ACC112 (cell line): ENCODE data around the gene FBLN2.

Source experiments
- H2AFZ ChIP-seq: fragments of 200-600 bp; sonication (generic); one replicate; pipeline ENCODE4 v1.6.0; 2017; ENCODE audit warnings: antibody characterized with exemption, low read length; ENCODE audit not compliant: unreplicated experiment
- H3K27ac ChIP-seq: fragments of 200-600 bp; sonication (generic); 2 replicates; pipeline ENCODE4 v1.5.1; 2014; ENCODE audit warnings: low read depth, mild to moderate bottlenecking, antibody characterized with exemption, low read length, moderate library complexity
- H3K27me3 ChIP-seq: fragments of 200-600 bp; sonication (generic); 2 replicates; pipeline ENCODE4 v1.6.1; 2014; ENCODE audit warnings: mild to moderate bottlenecking, antibody characterized with exemption, low read length, moderate library complexity, mixed read lengths; ENCODE audit not compliant: insufficient read depth
- H3K36me3 ChIP-seq: fragments of 200-600 bp; sonication (generic); 2 replicates; pipeline ENCODE4 v1.6.1; 2016; ENCODE audit warnings: mild to moderate bottlenecking, antibody characterized with exemption, low read length, moderate library complexity, mixed read lengths; ENCODE audit not compliant: insufficient read depth
- H3K4me1 ChIP-seq: fragments of 200-600 bp; sonication (generic); one replicate; pipeline ENCODE4 v1.6.1; 2016; ENCODE audit warnings: low read length, mixed read lengths; ENCODE audit not compliant: insufficient read depth, unreplicated experiment, control insufficient read depth
- H3K4me3 ChIP-seq: fragments of 200-600 bp; sonication (generic); 2 replicates; pipeline ENCODE4 v1.5.1; 2014; ENCODE audit warnings: mild to moderate bottlenecking, low read depth, low read length
- H3K79me2 ChIP-seq: fragments of 200-600 bp; sonication (generic); one replicate; pipeline ENCODE4 v1.6.0; 2016; ENCODE audit warnings: low read length; ENCODE audit not compliant: control insufficient read depth, unreplicated experiment, insufficient read depth

Gene FBLN2

GRCh38 chr3:13587442-13587841, 38.5 kb downstream of the FBLN2 start:
- no peaks in the 10 kb centered on the region for H3K79me2 ChIP-seq
- H3K27ac ChIP-seq, result no peak overlapping the region
- no peaks in the 10 kb centered on the region for H3K36me3 ChIP-seq
- H3K4me3 ChIP-seq, result no peak overlapping the region
- H3K27me3 ChIP-seq, result no peaks in the 10 kb centered on the region
- no peaks in the 10 kb centered on the region for H3K4me1 ChIP-seq
- no peak overlapping the region for H2AFZ ChIP-seq

GRCh38 chr3:13588221-13588701, 39.3 kb downstream of the FBLN2 start:
- Histone ChIP-seq H3K79me2 (no peaks in the 10 kb centered on the region), H3K4me1 (no peaks in the 10 kb centered on the region), H3K27me3 (no peaks in the 10 kb centered on the region), H2AFZ (no peak overlapping the region), H3K4me3 (no peak overlapping the region), H3K36me3 (no peaks in the 10 kb centered on the region), H3K27ac (no peak overlapping the region)

- Histone ChIP-seq H3K4me1 (no peaks in the 10 kb centered on the region), H3K4me3 (no peak overlapping the region), H2AFZ (no peak overlapping the region), H3K27me3 (no peaks in the 10 kb centered on the region), H3K79me2 (no peaks in the 10 kb centered on the region), H3K36me3 (no peaks in the 10 kb centered on the region), H3K27ac (no peak overlapping the region)
These were observed 40.1 kb downstream of the FBLN2 start for GRCh38 chr3:13588993-13589392.

DNA sequence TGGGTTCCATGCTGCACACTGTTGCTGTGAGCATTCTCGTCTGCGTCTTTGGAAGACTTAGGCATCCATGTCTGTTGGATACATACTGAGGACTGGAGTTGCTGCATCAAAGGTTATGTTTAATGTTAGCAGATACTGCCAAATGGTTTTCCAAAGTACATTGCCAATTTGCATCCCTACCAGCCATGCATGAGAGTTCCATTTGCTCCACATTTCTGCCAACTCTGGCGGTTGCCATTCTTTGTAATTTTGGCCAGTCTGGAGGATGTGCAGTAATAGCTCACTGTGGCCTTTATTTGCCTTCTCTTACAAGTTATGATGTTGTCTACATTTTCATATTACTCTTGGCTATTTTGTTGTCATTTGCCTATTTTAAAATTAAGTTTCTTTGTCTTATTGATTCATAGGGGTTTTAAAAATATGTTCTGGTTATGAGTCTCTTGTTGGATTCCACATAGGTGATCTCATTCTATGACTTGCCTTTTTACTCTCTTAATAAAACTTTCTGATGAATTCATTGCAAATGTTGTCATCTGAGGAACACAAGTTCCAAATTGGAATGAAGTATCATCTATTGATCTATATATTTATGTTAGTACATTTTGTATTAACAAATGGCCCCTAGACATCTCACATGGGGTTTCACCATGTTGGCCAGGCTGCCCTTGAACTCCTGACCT, 42.1 kb downstream of the FBLN2 start:
- Histone ChIP-seq H3K27me3 (no peaks in the 10 kb centered on the region), H3K27ac (no peak overlapping the region), H2AFZ (no peak overlapping the region), H3K4me3 (no peak overlapping the region), H3K36me3 (no peaks in the 10 kb centered on the region), H3K4me1 (no peaks in the 10 kb centered on the region), H3K79me2 (no peaks in the 10 kb centered on the region)

DNA sequence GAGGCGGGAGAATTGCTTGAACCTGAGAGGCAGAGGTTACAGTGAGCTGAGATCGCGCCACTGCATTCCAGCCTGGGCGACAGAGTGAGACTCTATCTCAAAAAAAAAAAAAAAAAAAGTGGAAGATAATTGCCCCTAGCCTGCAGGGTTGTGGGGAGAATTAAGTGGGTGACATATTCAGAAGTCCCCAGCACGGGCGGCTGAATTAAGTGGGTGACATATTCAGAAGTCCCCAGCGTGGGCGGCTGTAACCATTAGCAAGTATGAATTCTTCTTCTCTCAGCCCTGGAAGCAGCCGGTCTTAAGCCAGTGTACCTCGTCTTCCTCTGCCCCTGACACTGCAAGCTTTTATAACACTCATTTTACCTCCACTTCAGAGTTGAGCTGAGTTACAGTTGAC, 44.7 kb downstream of the FBLN2 start:
- H3K79me2 ChIP-seq, result no peaks in the 10 kb centered on the region
- H3K4me3 ChIP-seq, result no peak overlapping the region
- no peaks in the 10 kb centered on the region for H3K27me3 ChIP-seq
- H3K27ac ChIP-seq, result no peak overlapping the region
- H3K36me3 ChIP-seq, result no peaks in the 10 kb centered on the region
- H3K4me1 ChIP-seq, result no peaks in the 10 kb centered on the region
- H2AFZ ChIP-seq, result no peak overlapping the region

GRCh38 chr3:13594146-13594545, 45.2 kb downstream of the FBLN2 start:
- Histone ChIP-seq H3K79me2 (no peaks in the 10 kb centered on the region), H3K4me3 (no peak overlapping the region), H3K4me1 (no peaks in the 10 kb centered on the region), H3K27me3 (no peaks in the 10 kb centered on the region), H3K27ac (no peak overlapping the region), H3K36me3 (no peaks in the 10 kb centered on the region), H2AFZ (no peak overlapping the region)

DNA sequence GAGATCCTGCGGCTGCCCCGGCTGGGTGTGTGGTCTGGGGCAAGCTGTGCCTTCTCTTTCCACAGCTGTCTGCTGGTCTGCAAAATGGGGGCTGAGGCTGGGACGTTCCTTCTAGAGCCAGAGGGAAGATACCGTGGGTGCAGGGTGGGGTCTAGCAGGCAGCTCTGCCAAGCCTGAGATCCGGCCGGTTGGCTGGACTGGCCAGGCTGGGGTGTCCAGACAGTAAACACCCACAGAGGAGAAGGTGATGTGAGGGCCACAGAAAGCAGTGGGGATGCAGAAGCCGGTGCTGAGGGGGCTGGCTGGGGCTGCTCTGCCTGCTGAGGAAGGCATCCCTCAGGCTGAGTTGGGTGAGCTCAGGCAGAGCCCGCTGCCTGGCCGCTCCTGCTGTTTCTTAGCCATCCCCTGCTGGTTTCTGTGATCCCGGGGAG, 46.1 kb downstream of the FBLN2 start:
- no peaks in the 10 kb centered on the region for H3K79me2 ChIP-seq
- no peaks in the 10 kb centered on the region for H3K36me3 ChIP-seq
- H3K27me3 ChIP-seq, result no peaks in the 10 kb centered on the region
- H2AFZ ChIP-seq, result no peak overlapping the region
- no peaks in the 10 kb centered on the region for H3K4me1 ChIP-seq
- H3K4me3 ChIP-seq, result no peak overlapping the region
- H3K27ac ChIP-seq, result no peak overlapping the region

DNA sequence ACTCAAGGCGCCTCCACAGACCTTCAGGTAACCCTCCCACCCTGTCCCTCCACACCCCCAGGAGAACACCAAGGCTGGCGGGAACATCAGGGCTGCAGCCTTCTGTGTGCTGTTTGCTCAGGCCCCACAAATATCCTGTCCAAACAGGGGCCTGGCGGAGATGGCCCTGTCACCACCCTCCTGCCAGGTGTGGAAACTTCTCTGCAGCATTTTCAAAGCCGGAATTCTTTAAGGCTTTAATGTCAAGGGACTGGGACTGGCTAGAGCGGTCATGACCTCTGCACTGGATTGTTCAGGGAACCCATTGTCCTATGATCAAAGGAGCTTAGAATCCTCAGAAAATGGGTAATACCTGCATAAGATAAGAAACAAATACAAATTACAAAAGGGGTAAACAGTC, 46.6 kb downstream of the FBLN2 start:
- no peak overlapping the region for H3K27ac ChIP-seq
- no peak overlapping the region for H2AFZ ChIP-seq
- H3K36me3 ChIP-seq, result no peaks in the 10 kb centered on the region
- no peaks in the 10 kb centered on the region for H3K4me1 ChIP-seq
- H3K4me3 ChIP-seq, result no peak overlapping the region
- H3K27me3 ChIP-seq, result no peaks in the 10 kb centered on the region
- no peaks in the 10 kb centered on the region for H3K79me2 ChIP-seq

- no peaks in the 10 kb centered on the region for H3K79me2 ChIP-seq
- no peak overlapping the region for H3K27ac ChIP-seq
- H3K4me1 ChIP-seq, result no peaks in the 10 kb centered on the region
- H3K36me3 ChIP-seq, result no peaks in the 10 kb centered on the region
- H2AFZ ChIP-seq, result no peak overlapping the region
- no peak overlapping the region for H3K4me3 ChIP-seq
- no peaks in the 10 kb centered on the region for H3K27me3 ChIP-seq
These were observed 47.7 kb downstream of the FBLN2 start for GRCh38 chr3:13596426-13597205.

- no peaks in the 10 kb centered on the region for H3K4me1 ChIP-seq
These were observed 48.7 kb downstream of the FBLN2 start for GRCh38 chr3:13597661-13598060.

GRCh38 chr3:13598201-13598600, 49.3 kb downstream of the FBLN2 start:
- H2AFZ ChIP-seq, result no peak overlapping the region
- H3K27ac ChIP-seq, result no peak overlapping the region
- no peaks in the 10 kb centered on the region for H3K27me3 ChIP-seq
- H3K36me3 ChIP-seq, result no peaks in the 10 kb centered on the region
- H3K4me1 ChIP-seq, result no peaks in the 10 kb centered on the region
- no peak overlapping the region for H3K4me3 ChIP-seq
- no peaks in the 10 kb centered on the region for H3K79me2 ChIP-seq

More at GRCh38 chr3:13597661-13598060, 48.7 kb downstream of the FBLN2 start:
- Histone ChIP-seq H3K4me3 (no peak overlapping the region), H3K79me2 (no peaks in the 10 kb centered on the region), H3K36me3 (no peaks in the 10 kb centered on the region), H2AFZ (no peak overlapping the region), H3K27me3 (no peaks in the 10 kb centered on the region), H3K27ac (no peak overlapping the region)
